Purkinje cell (primary cell): Measurements from ENCODE around the gene ARHGAP29. TPM values are rescaled to one million over a fixed set of nuclear protein-coding genes. Genes with fewer than 3 reads are reported as not detected.

Source experiments
- polyA plus RNA-seq: library from polyadenylated mRNA; unstranded; fragments of >200 nt; fragmentation: Nextera tagmentation; gene quantifications from 2 replicates; pipeline ENCODE4 v1.2.1, GENCODE V29; 2014

Gene ARHGAP29, protein sequence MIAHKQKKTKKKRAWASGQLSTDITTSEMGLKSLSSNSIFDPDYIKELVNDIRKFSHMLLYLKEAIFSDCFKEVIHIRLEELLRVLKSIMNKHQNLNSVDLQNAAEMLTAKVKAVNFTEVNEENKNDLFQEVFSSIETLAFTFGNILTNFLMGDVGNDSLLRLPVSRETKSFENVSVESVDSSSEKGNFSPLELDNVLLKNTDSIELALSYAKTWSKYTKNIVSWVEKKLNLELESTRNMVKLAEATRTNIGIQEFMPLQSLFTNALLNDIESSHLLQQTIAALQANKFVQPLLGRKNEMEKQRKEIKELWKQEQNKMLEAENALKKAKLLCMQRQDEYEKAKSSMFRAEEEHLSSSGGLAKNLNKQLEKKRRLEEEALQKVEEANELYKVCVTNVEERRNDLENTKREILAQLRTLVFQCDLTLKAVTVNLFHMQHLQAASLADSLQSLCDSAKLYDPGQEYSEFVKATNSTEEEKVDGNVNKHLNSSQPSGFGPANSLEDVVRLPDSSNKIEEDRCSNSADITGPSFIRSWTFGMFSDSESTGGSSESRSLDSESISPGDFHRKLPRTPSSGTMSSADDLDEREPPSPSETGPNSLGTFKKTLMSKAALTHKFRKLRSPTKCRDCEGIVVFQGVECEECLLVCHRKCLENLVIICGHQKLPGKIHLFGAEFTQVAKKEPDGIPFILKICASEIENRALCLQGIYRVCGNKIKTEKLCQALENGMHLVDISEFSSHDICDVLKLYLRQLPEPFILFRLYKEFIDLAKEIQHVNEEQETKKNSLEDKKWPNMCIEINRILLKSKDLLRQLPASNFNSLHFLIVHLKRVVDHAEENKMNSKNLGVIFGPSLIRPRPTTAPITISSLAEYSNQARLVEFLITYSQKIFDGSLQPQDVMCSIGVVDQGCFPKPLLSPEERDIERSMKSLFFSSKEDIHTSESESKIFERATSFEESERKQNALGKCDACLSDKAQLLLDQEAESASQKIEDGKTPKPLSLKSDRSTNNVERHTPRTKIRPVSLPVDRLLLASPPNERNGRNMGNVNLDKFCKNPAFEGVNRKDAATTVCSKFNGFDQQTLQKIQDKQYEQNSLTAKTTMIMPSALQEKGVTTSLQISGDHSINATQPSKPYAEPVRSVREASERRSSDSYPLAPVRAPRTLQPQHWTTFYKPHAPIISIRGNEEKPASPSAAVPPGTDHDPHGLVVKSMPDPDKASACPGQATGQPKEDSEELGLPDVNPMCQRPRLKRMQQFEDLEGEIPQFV
- polyA plus RNA-seq: 3.1 and 4.7 TPM in 2 replicates

DNA sequence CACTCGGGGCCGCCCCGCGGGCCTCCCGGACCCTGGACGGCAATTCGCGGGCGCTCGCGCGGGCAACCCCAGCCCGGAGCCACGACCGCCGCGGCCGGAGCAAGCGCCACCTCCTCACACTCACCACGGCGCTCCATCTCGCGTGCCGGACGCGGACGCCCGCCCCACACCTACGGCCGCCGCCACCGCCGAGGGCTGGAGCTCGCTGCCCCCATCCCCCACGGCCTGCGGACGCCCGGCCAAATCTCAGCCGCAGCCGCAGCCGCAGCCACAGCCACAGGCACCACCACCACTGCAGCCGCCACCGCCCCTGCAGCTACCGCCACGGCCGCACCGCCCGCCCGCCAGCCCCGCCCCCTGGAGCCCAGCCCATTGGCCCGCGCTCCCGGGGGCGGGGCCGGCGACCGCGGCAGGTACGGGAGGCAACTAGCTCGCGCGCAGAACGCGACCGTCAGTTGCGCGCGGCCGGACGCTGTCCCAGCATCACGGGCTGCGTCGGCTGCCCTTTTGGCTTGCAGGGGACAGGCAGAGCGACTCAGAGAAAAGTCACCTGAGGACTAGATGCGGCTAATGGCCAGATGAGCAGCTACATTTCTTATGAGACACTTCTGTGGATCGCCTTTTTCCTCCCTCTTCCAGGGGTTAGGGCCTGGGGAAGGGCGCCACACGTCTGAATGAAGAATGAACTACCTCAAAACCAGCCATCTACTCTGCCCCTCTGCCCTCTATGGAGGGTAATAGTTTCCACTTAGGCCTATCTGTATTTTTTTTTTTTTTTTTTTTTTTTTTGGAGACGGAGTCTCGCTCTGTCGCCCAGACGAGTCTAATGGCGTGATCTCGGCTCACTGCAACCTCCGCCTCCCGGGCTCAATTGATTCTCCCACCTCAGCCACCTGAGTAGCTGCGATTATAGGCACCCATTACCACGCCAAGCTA lies at the start of gene ARHGAP29:
ARHGAP29 (minus strand) TSS at position 294 of the 936 bp plus-strand sequence. CDS start 5,973 bp downstream, outside the sequence.

Other genes starting within 250 kb of the ARHGAP29 start
- not detected in 2 replicates for gene ABCA4, start 116.4 kb downstream of the ARHGAP29 start, polyA plus RNA-seq
- gene ABCD3, start 180.8 kb upstream of the ARHGAP29 start, polyA plus RNA-seq: 40.8 and 48.9 TPM in 2 replicates